Neural progenitor cell (in vitro differentiated cells): ENCODE data around the gene BACE2. TPM values are rescaled to one million over a fixed set of nuclear protein-coding genes. Genes with fewer than 3 reads are reported as not detected.
"Not testable (repeated sequence)": the region's sequence is repeated elsewhere in the genome, so short reads cannot be mapped to it uniquely, and the experiment has no call there.

Source experiments
- DNase-seq: peaks from one replicate; pipeline ENCODE4 v3.0.0-alpha.2; 2016; ENCODE audit warnings: low spot score
- H2AFZ ChIP-seq: fragments of 200-600 bp; sonication (generic); replicated peaks from 2 replicates; pipeline ENCODE4 v1.6.1; 2016; ENCODE audit warnings: antibody characterized with exemption
- H3F3A ChIP-seq: fragments of 200-600 bp; sonication (generic); 2 replicates; pipeline ENCODE4 v1.6.1; 2016; ENCODE audit warnings: antibody characterized with exemption, low read depth
- H3K27ac ChIP-seq: fragments of 200-600 bp; sonication (generic); 2 replicates; pipeline ENCODE4 v1.5.1; 2016; ENCODE audit warnings: mild to moderate bottlenecking
- H3K27me3 ChIP-seq: fragments of 200-600 bp; sonication (generic); 2 replicates; pipeline ENCODE4 v1.6.1; 2016; ENCODE audit warnings: mild to moderate bottlenecking, moderate library complexity
- H3K36me3 ChIP-seq: fragments of 200-600 bp; sonication (generic); 2 replicates; pipeline ENCODE4 v1.5.1; 2016
- H3K4me1 ChIP-seq: fragments of 200-600 bp; sonication (generic); 2 replicates; pipeline ENCODE4 v1.6.1; 2016; ENCODE audit warnings: mixed run types
- H3K4me2 ChIP-seq: fragments of 200-600 bp; sonication (generic); 2 replicates; pipeline ENCODE4 v1.6.1; 2016
- H3K4me3 ChIP-seq: fragments of 200-600 bp; sonication (generic); 2 replicates; pipeline ENCODE4 v1.5.1; 2016
- H3K79me2 ChIP-seq: fragments of 200-600 bp; sonication (generic); 2 replicates; pipeline ENCODE4 v1.6.1; 2016; ENCODE audit warnings: low read depth
- H3K9ac ChIP-seq: fragments of 200-600 bp; sonication (generic); 2 replicates; pipeline ENCODE4 v1.6.1; 2016
- H3K9me3 ChIP-seq: fragments of 200-600 bp; sonication (generic); 2 replicates; pipeline ENCODE4 v1.5.1; 2016; ENCODE audit warnings: low read depth
- H4K20me1 ChIP-seq: fragments of 200-600 bp; sonication (generic); 2 replicates; pipeline ENCODE4 v1.6.1; 2016; ENCODE audit warnings: low read depth
- H3K27ac Mint-ChIP-seq: 3 replicates; pipeline ENCODE4 v1.8.0; 2021; ENCODE audit warnings: mixed read lengths
- H3K27me3 Mint-ChIP-seq: 2 replicates; pipeline ENCODE4 v1.8.0; 2022; ENCODE audit warnings: low read depth, mild to moderate bottlenecking, inconsistent platforms, moderate library complexity, mixed read lengths; ENCODE audit not compliant: insufficient read depth
- H3K36me3 Mint-ChIP-seq: 3 replicates; pipeline ENCODE4 v1.8.0; 2021; ENCODE audit warnings: mixed read lengths
- H3K4me1 Mint-ChIP-seq: 3 replicates; pipeline ENCODE4 v1.8.0; 2021; ENCODE audit warnings: mixed read lengths
- H3K4me3 Mint-ChIP-seq: 3 replicates; pipeline ENCODE4 v1.8.0; 2021; ENCODE audit warnings: mild to moderate bottlenecking, moderate library complexity, mixed read lengths
- H3K9me3 Mint-ChIP-seq: 3 replicates; pipeline ENCODE4 v1.8.0; 2020; ENCODE audit warnings: mixed read lengths
- CTCF ChIP-seq: fragments of 200-600 bp; sonication (generic); IDR thresholded peaks from 2 replicates; pipeline ENCODE4 v1.5.1; 2017; ENCODE audit warnings: antibody characterized with exemption, mild to moderate bottlenecking
- EZH2 ChIP-seq: fragments of 200-600 bp; sonication (generic); IDR thresholded peaks from 2 replicates; pipeline ENCODE4 v1.6.1; 2017; ENCODE audit warnings: antibody characterized with exemption, mild to moderate bottlenecking, moderate library complexity
- EZH2phosphoT487 ChIP-seq: fragments of 200-600 bp; sonication (generic); IDR thresholded peaks from 2 replicates; pipeline ENCODE4 v1.6.1; 2017; ENCODE audit warnings: antibody characterized with exemption
- total RNA-seq: library from RNA; depleted of rRNA; stranded (reverse); fragments of >200 nt; gene quantifications from 2 replicates; pipeline ENCODE4 v1.2.3, GENCODE V29; 2015; ENCODE audit warnings: low replicate concordance

Gene BACE2
- total RNA-seq, 1 donor from 2014 or later, result 0.15 TPM

- Histone ChIP-seq H3K27me3 (no peaks in the 10 kb centered on the region), H3K79me2 (no peaks in the 10 kb centered on the region), H2AFZ (no peak overlapping the region), H3K9me3 (no peaks in the 10 kb centered on the region), H3K4me3 (no peak overlapping the region), H3K4me1 (no peaks in the 10 kb centered on the region), H3F3A (no peaks in the 10 kb centered on the region), H3K27ac (no peak overlapping the region), H3K36me3 (no peaks in the 10 kb centered on the region), H3K9ac (no peak overlapping the region), H3K4me2 (no peak overlapping the region), H4K20me1 (no peaks in the 10 kb centered on the region)
- Mint-ChIP-seq H3K27me3 (peaks cover 6% of the 10 kb centered on the region), H3K36me3 (no peaks in the 10 kb centered on the region), H3K27ac (no peak overlapping the region), H3K9me3 (no peaks in the 10 kb centered on the region), H3K4me3 (peak overlapping the region; percentile 17), H3K4me1 (peaks cover 4% of the 10 kb centered on the region)
- no peak for DNase-seq
- TF ChIP-seq CTCF (no peak), EZH2phosphoT487 (no peak), EZH2 (no peak)
Measured at GRCh38 chr21:41236352-41236973, 68.5 kb downstream of the BACE2 start.

GRCh38 chr21:41238081-41238796 is 70.3 kb downstream of the BACE2 start:
- H3K36me3 Mint-ChIP-seq, H3K4me1 ChIP-seq, H3K4me3 ChIP-seq, H3K9me3 ChIP-seq, H3K27ac Mint-ChIP-seq, H3K79me2 ChIP-seq, H3K9me3 Mint-ChIP-seq, H3K4me3 Mint-ChIP-seq, H3K4me2 ChIP-seq, H3K27me3 Mint-ChIP-seq, H2AFZ ChIP-seq, H3K27me3 ChIP-seq, DNase-seq, H4K20me1 ChIP-seq, H3F3A ChIP-seq, H3K36me3 ChIP-seq, H3K9ac ChIP-seq, H3K27ac ChIP-seq: not testable (repeated sequence)
- peaks cover 11% of the 10 kb centered on the region for H3K4me1 Mint-ChIP-seq

- H3K9me3 Mint-ChIP-seq, result no peaks in the 10 kb centered on the region
- H3K4me1 ChIP-seq, result no peaks in the 10 kb centered on the region
- H3K4me3 ChIP-seq, result no peak overlapping the region
- H3K79me2 ChIP-seq, result no peaks in the 10 kb centered on the region
- DNase-seq, result no peak
- no peak overlapping the region for H3K4me2 ChIP-seq
- peaks cover 11% of the 10 kb centered on the region for H3K4me1 Mint-ChIP-seq
- no peaks in the 10 kb centered on the region for H3K36me3 Mint-ChIP-seq
- no peaks in the 10 kb centered on the region for H3K36me3 ChIP-seq
- no peaks in the 10 kb centered on the region for H4K20me1 ChIP-seq
- H3K27me3 Mint-ChIP-seq, result peaks cover 6% of the 10 kb centered on the region
- H3F3A ChIP-seq, result no peaks in the 10 kb centered on the region
- H3K27ac Mint-ChIP-seq, result no peak overlapping the region
- no peaks in the 10 kb centered on the region for H3K9me3 ChIP-seq
- TF ChIP-seq CTCF, result no peak
- TF ChIP-seq EZH2, result no peak
- no peak for TF ChIP-seq EZH2phosphoT487
- no peak overlapping the region for H3K9ac ChIP-seq
- H3K27me3 ChIP-seq, result no peaks in the 10 kb centered on the region
- no peak overlapping the region for H3K27ac ChIP-seq
- no peak overlapping the region for H2AFZ ChIP-seq
- no peak overlapping the region for H3K4me3 Mint-ChIP-seq
Measured at GRCh38 chr21:41240040-41240439, 72.1 kb downstream of the BACE2 start.

GRCh38 chr21:41241341-41241740 is 73.4 kb downstream of the BACE2 start:
- H3K4me1 Mint-ChIP-seq, result peaks cover 11% of the 10 kb centered on the region

More at GRCh38 chr21:41241341-41241740, 73.4 kb downstream of the BACE2 start:
- Histone ChIP-seq H3K36me3 (no peaks in the 10 kb centered on the region), H4K20me1 (no peaks in the 10 kb centered on the region), H3K27me3 (no peaks in the 10 kb centered on the region), H3K4me1 (no peaks in the 10 kb centered on the region), H3K9ac (no peak overlapping the region), H3K27ac (no peak overlapping the region), H3K4me3 (no peak overlapping the region), H3K4me2 (no peak overlapping the region), H3K79me2 (no peaks in the 10 kb centered on the region), H3K9me3 (no peaks in the 10 kb centered on the region), H3F3A (no peaks in the 10 kb centered on the region), H2AFZ (no peak overlapping the region)
- no peaks in the 10 kb centered on the region for H3K9me3 Mint-ChIP-seq
- TF ChIP-seq EZH2phosphoT487 (no peak), CTCF (no peak), EZH2 (no peak)
- no peak overlapping the region for H3K4me3 Mint-ChIP-seq
- peaks cover 6% of the 10 kb centered on the region for H3K27me3 Mint-ChIP-seq
- no peak overlapping the region for H3K27ac Mint-ChIP-seq
- no peaks in the 10 kb centered on the region for H3K36me3 Mint-ChIP-seq
- no peak for DNase-seq
